ENCODE results near the gene CARMIL1. TPM values are rescaled to one million over a fixed set of nuclear protein-coding genes. Genes with fewer than 3 reads are reported as not detected.

Gene CARMIL1
- 1.7 TPM in 2 replicates for polyA plus RNA-seq (2012; rRNA removed)
- polyA plus RNA-seq (2012; cell fraction: cytosol; rRNA removed) = 2.2 TPM in 2 replicates
- 2.1 and 2.8 TPM in 2 replicates for polyA plus RNA-seq (2012; cell fraction: nucleus; rRNA removed)

GRCh38 chr6:25278914-25279747 is at the start of gene CARMIL1:
Gene CARMIL1 (plus strand): TSS chr6:25279374. CDS start chr6:25279796, 422 bp downstream.
- no peaks in the 10 kb centered on the region for H3K36me3 ChIP-seq (replicated peaks in 1 of 2; ENCODE audit: control insufficient read depth in 1 of 2, insufficient read depth in 2 of 2, low read length in 1 of 2)
- DNase-seq = peak; percentile 94
- CTCF ChIA-PET = interaction anchor here (0.6 to 6.6 kb wide), 67 partner anchors 9 to 664 kb away, joined by 3 to 151 read pairs (median 4); no protein-coding TSS in a partner anchor
- H3F3A ChIP-seq (replicated peaks; ENCODE audit: insufficient read depth) = no peaks in the 10 kb centered on the region
- whole genome bisulfite sequencing (ENCODE audit: low lambda C conversion rate) = under 1% methylated on average over 35 of the region's 81 CpGs
- H3K4me3 ChIP-seq (ENCODE audit: low read depth in 2 of 2, low read length in 1 of 2) = peak within 1 kb of the TSS; percentile 82 to 95
- no peaks in the 10 kb centered on the region for H3K9me3 ChIP-seq
- TF ChIP-seq GATA2 (CRISPR knock-in tag; IDR thresholded peaks at IDR 0.05) (no peak), SIN3A (IDR thresholded peaks at IDR 0.05; ENCODE audit: borderline replicate concordance, low read depth, low read length) (no peak), POLR2AphosphoS5 (IDR thresholded peaks at IDR 0.05; ENCODE audit: low read depth, low read length) (peak; percentile 64; the same call in 1 of the 2 replicates), FOXJ3 (CRISPR knock-in tag; IDR thresholded peaks at IDR 0.05) (no peak), SMC3 (IDR thresholded peaks at IDR 0.05; ENCODE audit: low read depth, low read length) (peak; percentile 90), EP300 (IDR thresholded peaks at IDR 0.05; ENCODE audit: borderline replicate concordance in 1 of 2, low read depth in 1 of 2, low read length in 1 of 2) (no peak; a peak in 1 of 4 replicates), YY1 (IDR thresholded peaks at IDR 0.05; ENCODE audit: low read depth) (no peak), USF2 (IDR thresholded peaks at IDR 0.05; ENCODE audit: borderline replicate concordance, low read depth, low read length) (no peak), RCOR1 (IDR thresholded peaks at IDR 0.05; ENCODE audit: low read length) (no peak), RAD21 (IDR thresholded peaks at IDR 0.05; ENCODE audit: low read length) (peak; percentile 83), RFX5 (IDR thresholded peaks at IDR 0.05; ENCODE audit: low read length) (no peak), FOXM1 (IDR thresholded peaks at IDR 0.05; ENCODE audit: low read depth) (no peak), MAX (IDR thresholded peaks at IDR 0.05; ENCODE audit: low read depth) (peak; percentile 47; the same call in 1 of the 2 replicates), RXRA (IDR thresholded peaks at IDR 0.05; ENCODE audit: borderline replicate concordance, low read depth) (no peak), MXI1 (IDR thresholded peaks at IDR 0.05; ENCODE audit: low read depth, low read length) (peak; percentile 46; the same call in 1 of the 2 replicates), USF1 (IDR thresholded peaks at IDR 0.05; ENCODE audit: borderline replicate concordance, low read depth) (no peak), TCF12 (IDR thresholded peaks at IDR 0.05) (peak; percentile 33; the same call in 1 of the 2 replicates), EZH2phosphoT487 (IDR thresholded peaks at IDR 0.05; ENCODE audit: borderline replicate concordance, low read depth) (no peak), CTCF (IDR thresholded peaks at IDR 0.05) (peak; percentile 73), CHD2 (IDR thresholded peaks at IDR 0.05; ENCODE audit: low read length, partially characterized antibody) (peak; percentile 92), ZBTB33 (IDR thresholded peaks at IDR 0.05; ENCODE audit: borderline replicate concordance, low read depth) (peak; percentile 94), MEF2A (IDR thresholded peaks at IDR 0.05; ENCODE audit: borderline replicate concordance, low read depth) (no peak), NFIC (IDR thresholded peaks at IDR 0.05; ENCODE audit: borderline replicate concordance) (no peak), TAF1 (IDR thresholded peaks at IDR 0.05; ENCODE audit: borderline replicate concordance, low read depth, low read length) (no peak)
- no peaks in the 10 kb centered on the region for H3K27me3 ChIP-seq (ENCODE audit: insufficient read depth)
- peak within 1 kb of the TSS; percentile 92 for H2AFZ ChIP-seq (ENCODE audit: low read depth)
- peak within 1 kb of the TSS; percentile 83 for H3K9ac ChIP-seq
- POLR2A ChIA-PET = interaction anchor here (0.7 to 2.1 kb wide), 4 partner anchors 9 to 212 kb away, joined by 3 to 12 read pairs (median 5); no protein-coding TSS in a partner anchor
- H3K79me2 ChIP-seq (ENCODE audit: insufficient read depth) = no peaks in the 10 kb centered on the region
- no peaks in the 10 kb centered on the region for H3K9me2 ChIP-seq
- no peaks in the 10 kb centered on the region for H4K20me1 ChIP-seq (ENCODE audit: insufficient read depth)
- H3K27ac ChIP-seq (ENCODE audit: low read depth in 2 of 2, low read length in 1 of 2) = peak within 1 kb of the TSS; percentile 41 to 60; a peak in 2 of 4 replicates
- H3K4me2 ChIP-seq = peak within 1 kb of the TSS; percentile 96
- peaks cover 0 to 14% of the 10 kb centered on the region in 2 experiments; a peak in 2 of 4 replicates for H3K4me1 ChIP-seq (ENCODE audit: control insufficient read depth in 1 of 2, insufficient read depth in 2 of 2, low read depth in 1 of 2, low read length in 1 of 2)
